ENCODE data around the gene SKAP1. TPM values are rescaled to one million over a fixed set of nuclear protein-coding genes. Genes with fewer than 3 reads are reported as not detected.

Gene SKAP1
- polyA plus RNA-seq, 1 of the 3 experiments (the other 2 are of a cell fraction) = not detected

GRCh38 chr17:48384164-48384563 lies 45.9 kb downstream of the SKAP1 start:
- WGBS (ENCODE audit: low lambda C conversion rate) = 8% methylated on average over 3 of the region's 3 CpGs
- H3F3A ChIP-seq (replicated peaks; ENCODE audit: insufficient read depth) = no peaks in the 10 kb centered on the region
- no peak overlapping the region for H3K9ac ChIP-seq
- DNase-seq = no peak
- H3K4me2 ChIP-seq = no peak overlapping the region
- H3K4me1 ChIP-seq (ENCODE audit: control insufficient read depth in 1 of 2, insufficient read depth in 2 of 2, low read depth in 1 of 2, low read length in 1 of 2) = no peaks in the 10 kb centered on the region
- no peaks in the 10 kb centered on the region for H3K36me3 ChIP-seq (replicated peaks in 1 of 2; ENCODE audit: control insufficient read depth in 1 of 2, insufficient read depth in 2 of 2, low read length in 1 of 2)
- ChIA-PET CTCF (interaction anchor here (0.6 to 2.6 kb wide), 3 partner anchors 32 to 287 kb away, joined by 3 to 7 read pairs (median 5); no protein-coding TSS in a partner anchor), POLR2A (no interaction called here)
- H2AFZ ChIP-seq (ENCODE audit: low read depth) = no peak overlapping the region
- no peaks in the 10 kb centered on the region for H3K9me3 ChIP-seq
- no peaks in the 10 kb centered on the region for H3K79me2 ChIP-seq (ENCODE audit: insufficient read depth)
- peaks cover 67% of the 10 kb centered on the region for H3K27me3 ChIP-seq (ENCODE audit: insufficient read depth)
- no peaks in the 10 kb centered on the region; the same call in 1 of the 2 replicates for H4K20me1 ChIP-seq (ENCODE audit: insufficient read depth)
- no peaks in the 10 kb centered on the region for H3K9me2 ChIP-seq
- no peak overlapping the region for H3K27ac ChIP-seq (ENCODE audit: low read depth in 2 of 2, low read length in 1 of 2)
- TF ChIP-seq EP300 (IDR thresholded peaks at IDR 0.05; ENCODE audit: borderline replicate concordance in 1 of 2, low read depth in 1 of 2, low read length in 1 of 2) = no peak
- TF ChIP-seq RFX5 (IDR thresholded peaks at IDR 0.05; ENCODE audit: low read length) = no peak
- no peak for TF ChIP-seq YY1 (IDR thresholded peaks at IDR 0.05; ENCODE audit: low read depth)
- no peak for TF ChIP-seq EZH2phosphoT487 (IDR thresholded peaks at IDR 0.05; ENCODE audit: borderline replicate concordance, low read depth)
- no peak overlapping the region for H3K4me3 ChIP-seq (ENCODE audit: low read depth in 2 of 2, low read length in 1 of 2)

GRCh38 chr17:48382989-48383388 lies 47.0 kb downstream of the SKAP1 start:
- CTCF ChIA-PET = interaction anchor here (1.0 to 2.6 kb wide), 2 partner anchors 31 to 48 kb away, joined by 3 to 7 read pairs; no protein-coding TSS in a partner anchor
- no peak for TF ChIP-seq PBX3 (IDR thresholded peaks at IDR 0.05)
- no peak for TF ChIP-seq TCF12 (IDR thresholded peaks at IDR 0.05)
- TF ChIP-seq GABPA (IDR thresholded peaks at IDR 0.05; ENCODE audit: low read depth) = no peak
- TF ChIP-seq YY1 (IDR thresholded peaks at IDR 0.05; ENCODE audit: low read depth) = no peak
- TF ChIP-seq ELF1 (IDR thresholded peaks at IDR 0.05) = no peak
- Histone ChIP-seq H2AFZ (ENCODE audit: low read depth) (no peak overlapping the region), H3K9me2 (no peaks in the 10 kb centered on the region), H3F3A (replicated peaks; ENCODE audit: insufficient read depth) (no peaks in the 10 kb centered on the region), H3K4me2 (no peak overlapping the region), H4K20me1 (ENCODE audit: insufficient read depth) (no peaks in the 10 kb centered on the region; the same call in 1 of the 2 replicates), H3K79me2 (ENCODE audit: insufficient read depth) (no peaks in the 10 kb centered on the region), H3K27ac (ENCODE audit: low read depth in 2 of 2, low read length in 1 of 2) (no peak overlapping the region), H3K4me1 (ENCODE audit: control insufficient read depth in 1 of 2, insufficient read depth in 2 of 2, low read depth in 1 of 2, low read length in 1 of 2) (no peaks in the 10 kb centered on the region), H3K36me3 (replicated peaks in 1 of 2; ENCODE audit: control insufficient read depth in 1 of 2, insufficient read depth in 2 of 2, low read length in 1 of 2) (no peaks in the 10 kb centered on the region), H3K27me3 (ENCODE audit: insufficient read depth) (peaks cover 67% of the 10 kb centered on the region), H3K9ac (no peak overlapping the region), H3K4me3 (ENCODE audit: low read depth in 2 of 2, low read length in 1 of 2) (no peak overlapping the region), H3K9me3 (no peaks in the 10 kb centered on the region)
- DNase-seq = no peak
- POLR2A ChIA-PET = no interaction called here
- 14% methylated on average over 3 of the region's 3 CpGs for WGBS (ENCODE audit: low lambda C conversion rate)

- no peaks in the 10 kb centered on the region for H3K9me3 ChIP-seq
- H3K9me2 ChIP-seq = no peaks in the 10 kb centered on the region
- ChIA-PET POLR2A (no interaction called here), CTCF (interaction anchor here (0.6 to 4.6 kb wide), 7 partner anchors 14 to 1530 kb away, joined by 3 to 25 read pairs (median 4); no protein-coding TSS in a partner anchor)
- H3K79me2 ChIP-seq (ENCODE audit: insufficient read depth) = no peaks in the 10 kb centered on the region
- H3K27ac ChIP-seq (ENCODE audit: low read depth in 2 of 2, low read length in 1 of 2) = no peak overlapping the region
- 4% methylated on average over 3 of the region's 3 CpGs for WGBS (ENCODE audit: low lambda C conversion rate)
- no peak overlapping the region for H3K9ac ChIP-seq
- no peaks in the 10 kb centered on the region for H4K20me1 ChIP-seq (ENCODE audit: insufficient read depth)
- no peak overlapping the region for H2AFZ ChIP-seq (ENCODE audit: low read depth)
- H3F3A ChIP-seq (replicated peaks; ENCODE audit: insufficient read depth) = no peaks in the 10 kb centered on the region
- H3K36me3 ChIP-seq (replicated peaks in 1 of 2; ENCODE audit: control insufficient read depth in 1 of 2, insufficient read depth in 2 of 2, low read length in 1 of 2) = no peaks in the 10 kb centered on the region
- no peak overlapping the region for H3K4me3 ChIP-seq (ENCODE audit: low read depth in 2 of 2, low read length in 1 of 2)
- TF ChIP-seq SIN3A (IDR thresholded peaks at IDR 0.05; ENCODE audit: borderline replicate concordance, low read depth, low read length) (no peak), CTCF (IDR thresholded peaks at IDR 0.05) (no peak), YY1 (IDR thresholded peaks at IDR 0.05; ENCODE audit: low read depth) (no peak), MAX (IDR thresholded peaks at IDR 0.05; ENCODE audit: low read depth) (no peak), IRF3 (IDR thresholded peaks at IDR 0.05; ENCODE audit: low read depth, low read length) (no peak)
- H3K4me1 ChIP-seq (ENCODE audit: control insufficient read depth in 1 of 2, insufficient read depth in 2 of 2, low read depth in 1 of 2, low read length in 1 of 2) = no peaks in the 10 kb centered on the region
- no peak for DNase-seq
- no peak overlapping the region for H3K4me2 ChIP-seq
- peaks cover 70% of the 10 kb centered on the region for H3K27me3 ChIP-seq (ENCODE audit: insufficient read depth)
Observed at GRCh38 chr17:48378708-48379392, 51.2 kb downstream of the SKAP1 start.

Measured in SK-N-SH (cell line).